Middle frontal gyrus (tissue), 1 donor: ENCODE measurements around the gene UTP15.

Source experiments
- DNase-seq: peaks from one replicate; pipeline ENCODE4 v3.0.0-alpha.2; 2015; ENCODE audit warnings: low spot score; ENCODE audit errors: extremely low spot score

Gene UTP15

DNA sequence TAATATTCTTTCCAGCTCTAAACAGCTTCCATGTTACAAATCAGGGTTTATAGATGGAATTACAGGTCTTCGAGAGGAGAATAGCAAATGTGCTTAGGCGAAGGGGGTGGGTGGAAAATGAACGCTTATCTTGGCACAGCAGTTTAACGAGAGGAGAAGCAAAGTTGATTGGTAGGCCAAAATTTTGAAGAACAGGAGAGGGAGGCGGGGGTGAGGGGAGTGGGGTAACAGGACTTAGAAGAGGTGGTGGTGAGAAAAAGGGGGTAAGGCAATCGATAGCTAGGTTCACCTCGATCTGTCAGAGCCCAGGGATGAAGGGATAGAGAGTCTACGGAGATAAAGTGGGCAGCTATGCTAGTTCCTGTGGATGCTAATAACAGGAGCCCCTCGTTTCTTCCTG, 868 bp upstream of the UTP15 start:
- no peak for DNase-seq

DNA sequence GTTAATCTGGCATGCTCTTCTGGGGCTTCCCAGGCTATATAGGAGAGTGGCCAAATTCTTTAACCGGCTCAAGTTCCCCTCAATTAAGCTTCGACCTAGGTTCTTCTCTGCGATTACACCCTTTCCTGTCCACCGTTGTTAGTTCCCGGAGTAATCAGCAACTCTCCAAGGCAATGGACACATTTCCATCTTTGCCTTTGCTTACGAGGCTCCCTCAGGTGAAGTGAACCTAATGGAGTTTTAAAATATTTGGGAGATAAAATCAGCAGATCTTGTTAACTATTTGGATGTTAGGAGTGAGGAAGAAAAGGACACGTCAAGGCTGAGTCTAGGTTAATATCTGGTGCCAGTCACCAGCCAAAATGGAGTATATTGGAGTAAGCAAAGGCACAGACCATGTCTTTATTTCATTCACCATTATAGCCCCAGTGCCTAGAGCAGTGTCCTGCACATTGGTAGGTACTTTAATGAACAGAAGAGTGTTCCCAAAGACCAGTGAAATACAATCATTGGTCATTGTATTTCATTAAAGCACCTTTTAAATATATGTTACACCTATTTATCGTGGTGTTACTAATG, 515 bp downstream of the UTP15 start:
- DNase-seq: no peak

DNA sequence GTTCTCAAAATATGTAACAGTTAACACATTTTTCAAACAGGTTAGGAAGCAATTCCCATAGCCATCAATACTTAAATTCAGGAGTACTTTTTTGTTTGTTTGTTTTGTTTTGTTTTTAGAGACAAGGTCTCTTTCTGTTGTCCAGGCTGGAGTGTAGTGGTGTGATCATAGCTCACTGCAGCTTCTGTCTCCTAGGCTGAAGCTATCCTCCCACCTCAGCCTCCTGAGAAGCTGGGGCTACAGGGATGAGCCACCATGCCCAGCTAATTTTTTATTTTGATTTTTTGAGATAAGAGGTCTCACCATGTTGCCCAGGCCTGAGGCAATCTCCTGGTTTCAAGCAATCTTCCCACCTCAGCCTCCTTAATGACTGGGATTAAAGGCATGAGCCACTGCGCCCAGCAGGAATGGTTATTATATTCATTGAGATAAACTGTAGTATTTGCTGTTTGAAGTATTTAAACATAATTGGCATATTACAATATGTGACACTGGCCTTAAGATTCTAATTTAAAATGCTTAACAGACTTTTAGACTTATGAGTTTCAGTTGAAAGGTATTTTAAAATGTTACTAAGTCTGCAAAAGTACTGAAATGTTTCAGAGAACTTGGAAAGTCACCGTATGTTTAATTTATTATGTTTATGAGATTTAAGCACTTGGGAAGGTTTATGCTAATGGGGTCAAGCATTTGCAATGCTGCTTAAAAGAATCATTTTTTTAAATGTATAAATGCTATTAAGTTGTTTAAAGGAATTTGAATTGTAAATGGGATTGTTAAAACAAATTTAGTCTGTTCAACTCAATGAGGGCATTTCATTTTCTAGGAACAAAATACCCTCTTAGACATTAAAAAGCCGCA, 17.0 kb downstream of the UTP15 start:
- no peak for DNase-seq

DNA sequence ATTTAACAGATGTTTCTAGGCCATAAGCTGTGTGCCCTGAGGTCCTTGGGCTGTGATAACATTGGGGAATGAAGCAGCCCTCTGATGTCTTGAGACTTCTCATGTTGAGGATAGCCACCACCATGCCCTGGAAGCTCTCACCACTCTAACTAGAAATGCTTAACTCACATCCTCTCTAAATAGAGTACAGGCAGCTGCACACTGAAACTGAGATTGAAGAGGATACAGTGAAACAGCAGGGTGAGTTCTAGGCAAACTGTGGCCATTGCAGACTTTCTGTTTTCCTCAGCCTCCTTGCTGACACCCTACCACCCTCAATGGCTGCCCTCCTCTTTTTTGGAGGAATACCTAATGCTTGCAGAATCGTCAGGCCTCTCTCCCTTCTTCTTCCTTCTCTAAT, 22.4 kb downstream of the UTP15 start:
- DNase-seq: no peak

DNA sequence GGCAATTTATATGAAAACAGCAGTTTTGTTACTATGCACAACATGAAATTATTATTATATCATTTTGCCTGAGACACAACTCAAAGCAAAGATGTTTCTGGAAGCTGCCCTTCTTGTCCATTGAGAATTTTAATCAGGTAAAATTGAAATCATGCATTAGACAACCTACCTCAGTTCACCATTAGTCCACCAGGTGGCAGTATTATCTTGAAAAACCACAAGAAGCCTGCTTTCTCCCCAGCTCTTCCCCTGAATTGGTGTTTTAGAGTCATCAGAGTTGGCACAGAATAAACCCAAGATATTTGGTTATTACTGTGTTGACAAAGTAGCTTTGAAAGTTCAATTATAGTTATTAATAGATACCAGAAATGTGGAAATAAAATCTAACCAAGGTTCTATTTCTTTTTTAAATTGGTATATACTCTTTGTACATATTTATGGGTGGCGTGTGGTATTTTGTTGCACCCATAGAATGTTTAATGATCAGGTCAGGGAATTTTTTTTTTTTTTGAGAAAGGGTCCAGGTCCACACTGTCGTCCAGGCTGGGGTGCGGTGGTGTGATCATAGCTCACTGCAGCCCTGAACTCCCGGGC, 25.7 kb downstream of the UTP15 start:
- peak; percentile 70 for DNase-seq

DNA sequence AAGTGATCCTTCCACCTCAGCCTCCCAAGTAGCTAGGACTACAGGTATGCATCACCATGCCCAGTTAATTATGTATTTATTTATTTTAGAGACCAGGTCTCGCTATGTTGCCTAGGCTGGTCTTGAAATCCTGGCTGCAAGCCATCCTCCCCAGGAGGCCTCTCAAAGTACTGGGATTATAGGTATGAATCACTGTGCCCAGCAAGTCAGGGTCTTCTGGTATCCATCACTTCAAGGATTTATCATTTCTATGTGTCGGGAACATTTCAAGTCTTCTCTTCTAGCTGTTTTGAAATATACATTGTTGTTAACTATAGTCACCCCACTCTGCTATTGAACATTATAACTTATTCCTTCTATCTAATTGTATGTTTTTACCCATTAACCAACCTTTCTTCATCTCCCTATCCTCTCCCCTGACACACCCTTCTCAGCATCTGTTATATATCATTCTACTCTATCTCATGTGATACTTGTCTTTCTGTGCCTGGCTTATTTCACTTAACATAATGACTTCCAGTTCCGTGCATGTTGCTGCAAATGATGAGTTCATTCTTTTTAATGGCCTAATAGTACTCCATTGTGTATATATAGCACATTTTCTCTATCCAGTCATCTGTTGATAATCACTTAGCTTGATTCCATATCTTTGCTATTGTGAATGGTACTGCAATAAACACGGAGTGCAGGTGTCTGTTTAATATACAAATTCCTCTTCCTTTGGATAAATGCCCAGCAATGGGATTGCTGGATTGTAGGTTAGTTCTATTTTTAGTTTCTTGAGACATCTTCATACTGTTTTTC, 26.4 kb downstream of the UTP15 start:
- DNase-seq: no peak

DNA sequence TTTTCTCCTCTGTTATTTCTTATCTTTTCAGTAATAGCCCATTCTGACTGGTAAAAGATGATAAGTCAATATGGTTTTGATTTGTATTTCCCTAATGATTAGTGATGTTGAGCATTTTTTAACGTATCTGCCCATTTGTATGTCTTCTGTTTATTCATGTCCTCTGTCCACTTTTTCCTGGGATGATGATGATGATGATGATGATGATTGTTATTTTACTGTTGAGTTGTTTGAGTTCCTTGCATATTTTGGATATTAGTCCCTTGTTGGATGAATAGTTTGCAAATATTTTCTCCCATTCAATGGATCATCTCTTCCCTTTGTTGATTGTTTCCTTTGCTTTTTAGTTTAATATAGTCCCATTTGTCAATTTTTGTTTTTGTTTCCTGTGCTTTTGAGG, 27.0 kb downstream of the UTP15 start:
- no peak for DNase-seq

DNA sequence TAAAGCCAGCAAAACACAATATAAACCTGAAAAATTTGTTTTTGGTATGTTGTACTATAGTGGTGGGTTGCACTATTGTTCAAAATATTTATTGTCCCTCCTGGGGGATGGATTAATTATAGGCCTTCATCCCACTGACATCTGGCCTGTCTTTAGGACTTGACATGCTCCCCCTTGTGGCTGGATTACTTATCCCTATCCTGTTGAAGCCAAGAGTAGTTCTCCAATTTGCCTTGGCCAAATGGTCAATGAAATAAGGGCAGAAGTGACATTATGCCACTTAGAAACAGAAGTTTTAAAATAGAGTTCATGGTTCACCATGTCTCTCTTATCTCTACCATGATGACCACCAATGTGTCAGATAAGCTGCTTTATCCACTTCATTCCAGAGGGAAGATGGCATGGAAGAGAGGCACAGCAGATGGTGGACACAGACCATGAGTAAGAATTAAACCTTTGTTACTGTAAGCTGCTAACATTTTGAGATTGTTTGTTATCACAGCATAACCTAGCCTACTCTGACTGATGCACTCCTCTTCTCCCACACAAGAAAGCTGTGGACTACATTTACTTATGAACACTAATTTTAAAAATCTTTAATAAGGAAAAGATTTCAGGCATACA, 31.3 kb downstream of the UTP15 start:
- no peak for DNase-seq

DNA sequence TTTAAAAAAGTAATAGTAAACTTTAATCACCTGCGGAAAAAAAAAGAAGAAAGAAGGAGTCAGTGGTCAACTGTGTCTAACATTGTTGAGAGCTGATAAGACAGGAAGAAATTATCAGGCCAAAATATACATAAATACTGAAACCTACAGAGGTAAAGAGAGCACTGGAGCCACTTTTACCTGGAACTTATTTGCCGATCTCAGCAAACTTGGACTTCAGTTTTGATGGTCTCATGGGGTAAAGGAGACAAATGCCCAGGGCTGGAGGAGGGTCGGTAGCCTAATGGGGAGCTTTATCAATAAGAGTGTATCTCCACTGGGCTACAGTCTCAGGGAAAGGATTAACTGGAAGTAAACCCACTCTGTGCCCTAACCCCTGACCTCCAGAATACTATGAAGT, 33.8 kb downstream of the UTP15 start:
- no peak for DNase-seq

DNA sequence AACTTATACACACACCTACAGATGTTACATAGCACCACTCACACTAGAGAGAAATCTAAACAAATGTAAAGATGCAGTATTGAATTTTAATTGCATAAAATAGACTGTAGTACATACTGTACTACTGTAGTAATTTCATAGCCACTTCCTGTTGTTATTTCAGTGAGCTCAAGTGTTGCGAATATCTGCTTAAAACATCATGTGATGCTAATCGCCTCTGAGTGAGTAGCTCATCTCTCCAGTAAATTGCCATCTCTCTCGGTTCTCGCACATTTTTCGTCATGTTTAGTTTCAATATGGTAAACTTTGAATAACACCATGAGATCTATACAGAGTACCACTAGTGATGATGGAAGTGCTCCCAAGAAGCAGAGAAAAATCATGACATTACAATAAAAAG, 38.5 kb downstream of the UTP15 start:
- no peak for DNase-seq

DNA sequence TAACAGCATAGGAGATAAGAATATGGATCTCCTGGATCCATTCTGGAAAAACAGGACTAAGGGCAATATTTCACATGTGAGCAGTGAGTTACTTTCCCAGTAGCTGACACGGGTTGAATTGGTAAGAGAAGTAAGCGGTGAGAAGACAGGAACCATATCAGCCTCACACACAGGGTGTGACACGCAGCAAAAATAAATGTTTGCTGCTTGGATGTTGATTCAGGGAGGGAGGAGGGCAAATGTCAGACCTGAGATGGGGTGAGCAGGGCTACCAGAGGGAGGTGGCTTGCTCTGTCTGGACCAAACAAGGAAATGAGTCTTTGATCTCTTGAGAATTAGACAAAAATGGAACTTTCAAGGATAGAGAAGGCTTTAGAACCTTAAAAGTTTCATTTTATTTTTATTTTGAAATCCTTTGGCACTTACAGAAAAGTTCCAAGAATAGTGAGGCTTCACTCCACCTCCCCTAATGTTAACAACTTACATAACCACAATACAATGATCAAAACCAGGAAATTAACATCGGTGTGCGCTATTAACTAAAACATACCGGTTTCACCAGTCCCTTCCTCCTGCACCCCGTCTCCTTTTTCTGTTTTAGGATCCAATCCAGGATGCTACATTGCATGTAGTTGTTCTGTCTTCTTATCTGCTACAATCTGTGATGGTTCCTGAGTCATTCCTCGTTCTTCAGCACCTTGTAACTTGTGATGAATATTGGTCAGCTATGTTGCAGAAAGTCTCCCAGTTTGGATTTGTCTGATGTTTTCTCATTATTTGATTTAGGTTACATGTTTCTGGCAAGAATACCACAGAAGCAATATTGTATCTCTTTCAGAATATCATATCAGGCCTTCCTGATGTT, 39.9 kb downstream of the UTP15 start:
- DNase-seq: no peak

DNA sequence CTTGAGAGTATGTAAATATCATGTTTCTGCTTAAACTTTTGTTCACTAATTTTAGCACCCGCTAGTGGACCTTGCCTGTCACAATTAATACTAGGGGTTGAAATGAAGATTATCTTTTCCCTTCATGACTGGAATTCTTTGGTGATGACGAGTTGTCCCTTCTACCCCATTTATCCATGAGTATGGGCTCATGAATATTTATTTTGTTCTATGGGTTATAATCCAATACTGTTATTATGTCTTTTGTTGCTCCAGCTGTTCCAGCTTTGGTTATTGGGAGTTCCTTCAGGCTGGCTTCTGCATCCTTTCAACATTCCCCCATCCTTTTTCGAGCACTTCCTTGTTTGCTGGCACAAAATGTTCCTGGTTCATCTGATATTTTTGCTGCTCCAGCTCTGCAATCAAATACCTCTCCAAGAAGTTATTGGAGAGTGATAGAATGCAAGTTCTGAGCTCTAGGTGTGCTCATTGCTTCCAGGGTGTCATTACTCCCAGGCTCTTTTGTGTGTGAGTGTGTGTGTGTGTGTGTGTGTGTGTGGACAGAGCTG, 40.7 kb downstream of the UTP15 start:
- DNase-seq: no peak

DNA sequence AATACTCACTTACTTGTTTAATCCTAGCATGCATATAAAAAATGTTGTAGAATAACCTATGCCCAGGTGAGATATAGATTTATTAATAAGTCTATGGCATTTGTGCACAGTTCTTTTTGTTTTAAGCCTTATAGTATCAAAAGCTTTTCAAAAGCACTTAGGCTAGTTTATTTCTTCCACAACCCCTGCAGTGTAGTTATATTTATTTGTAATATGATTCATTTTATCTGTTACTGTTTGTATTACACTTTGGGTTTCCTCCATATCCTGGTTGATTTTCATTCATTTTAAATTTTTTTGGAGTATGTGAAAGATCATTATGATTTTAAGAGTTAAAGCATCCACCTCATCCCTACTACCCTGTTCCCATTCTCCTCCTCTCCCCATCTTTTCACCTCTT, 41.7 kb downstream of the UTP15 start:
- no peak for DNase-seq

DNA sequence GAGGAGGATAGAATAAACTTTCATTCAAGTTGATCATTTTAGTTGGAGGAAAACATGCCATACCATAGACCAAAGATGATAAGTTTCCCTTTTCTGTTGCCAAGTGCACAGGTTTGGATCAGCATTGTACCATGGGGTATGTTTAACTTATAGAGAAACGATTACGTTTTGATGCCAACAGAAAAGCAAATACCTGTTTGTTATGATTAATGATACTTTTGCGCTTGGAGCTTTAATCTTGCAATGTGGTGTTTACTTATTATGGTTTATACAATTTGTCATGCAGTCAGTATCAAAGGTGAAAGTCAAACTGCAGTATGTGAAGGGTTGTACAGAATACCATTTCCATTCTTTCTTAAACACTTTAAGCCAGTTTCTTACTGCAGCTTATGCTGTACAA, 47.3 kb downstream of the UTP15 start:
- no peak for DNase-seq

DNA sequence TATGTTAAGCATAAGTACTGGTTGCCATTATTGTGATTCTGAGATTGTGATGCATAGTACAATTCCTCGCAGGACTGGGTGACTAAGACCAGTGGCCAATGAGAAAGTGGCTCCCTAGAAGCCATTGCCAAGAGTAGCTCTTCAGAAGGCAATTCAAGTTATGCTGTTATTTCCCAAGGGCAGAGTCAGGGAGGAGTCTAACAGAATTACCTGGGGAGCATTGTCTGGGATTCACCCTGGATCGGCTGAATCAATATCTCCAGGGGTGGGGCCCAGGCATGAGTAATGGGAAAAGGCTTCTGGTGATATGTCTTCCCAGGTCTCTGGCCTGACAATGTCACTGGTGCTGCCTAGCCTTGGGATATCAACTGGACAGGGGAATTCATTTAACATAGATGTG, 49.5 kb downstream of the UTP15 start:
- no peak for DNase-seq

DNA sequence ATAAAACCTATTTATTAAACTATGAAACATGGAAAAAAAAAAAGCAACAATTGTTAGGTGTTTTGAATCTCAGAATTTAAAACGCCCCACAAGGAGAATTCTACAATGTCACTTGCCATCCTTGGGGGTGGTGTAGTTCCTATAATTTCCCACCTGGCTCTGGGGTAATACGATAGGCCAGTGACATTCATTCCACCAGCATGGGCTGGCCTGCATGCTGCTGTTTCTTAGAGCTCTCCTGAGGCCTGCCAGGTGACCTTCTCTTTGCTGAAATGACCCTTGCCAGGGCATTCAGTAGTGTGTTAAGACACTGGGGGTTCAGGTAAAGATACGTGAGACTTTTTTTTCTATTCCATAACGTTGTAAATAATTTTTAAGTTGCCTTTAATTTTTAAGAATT, 50.4 kb downstream of the UTP15 start:
- DNase-seq: no peak

DNA sequence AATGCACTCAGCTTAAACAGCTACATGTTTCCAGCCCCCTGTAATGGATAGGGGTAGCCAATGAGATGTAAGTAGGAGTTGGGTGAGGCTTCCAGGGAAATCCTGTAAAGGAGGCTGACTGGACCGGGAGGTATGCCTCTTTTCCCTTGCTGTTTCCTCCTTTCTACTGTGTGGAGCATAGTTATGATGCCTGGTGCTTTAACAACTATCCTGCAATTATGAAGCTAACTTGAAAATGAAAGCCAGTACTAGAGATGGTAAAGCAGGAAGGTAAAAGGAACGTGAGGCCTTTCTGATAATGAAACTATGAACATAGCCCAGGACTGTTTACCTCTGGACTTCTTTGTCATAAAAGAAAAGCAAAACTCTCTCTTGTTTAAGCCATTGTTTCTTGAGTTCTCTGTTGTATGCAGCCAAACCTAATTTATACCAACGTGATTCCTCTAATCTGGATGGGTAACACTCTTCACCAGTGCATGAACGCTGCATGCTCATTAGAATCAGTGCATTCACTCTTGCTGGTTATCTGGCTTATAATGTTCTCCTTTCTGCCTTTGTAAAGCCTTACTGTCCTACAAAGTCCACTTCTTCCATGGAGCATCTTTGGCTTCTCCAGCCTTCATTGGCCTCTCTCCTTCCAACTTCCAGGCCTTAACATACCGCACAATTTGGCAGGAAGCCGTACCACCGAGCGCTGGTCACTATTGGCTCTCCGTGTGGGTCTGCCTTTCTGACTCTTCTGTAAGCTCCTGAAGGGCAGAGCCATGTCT, 52.2 kb downstream of the UTP15 start:
- no peak for DNase-seq

DNA sequence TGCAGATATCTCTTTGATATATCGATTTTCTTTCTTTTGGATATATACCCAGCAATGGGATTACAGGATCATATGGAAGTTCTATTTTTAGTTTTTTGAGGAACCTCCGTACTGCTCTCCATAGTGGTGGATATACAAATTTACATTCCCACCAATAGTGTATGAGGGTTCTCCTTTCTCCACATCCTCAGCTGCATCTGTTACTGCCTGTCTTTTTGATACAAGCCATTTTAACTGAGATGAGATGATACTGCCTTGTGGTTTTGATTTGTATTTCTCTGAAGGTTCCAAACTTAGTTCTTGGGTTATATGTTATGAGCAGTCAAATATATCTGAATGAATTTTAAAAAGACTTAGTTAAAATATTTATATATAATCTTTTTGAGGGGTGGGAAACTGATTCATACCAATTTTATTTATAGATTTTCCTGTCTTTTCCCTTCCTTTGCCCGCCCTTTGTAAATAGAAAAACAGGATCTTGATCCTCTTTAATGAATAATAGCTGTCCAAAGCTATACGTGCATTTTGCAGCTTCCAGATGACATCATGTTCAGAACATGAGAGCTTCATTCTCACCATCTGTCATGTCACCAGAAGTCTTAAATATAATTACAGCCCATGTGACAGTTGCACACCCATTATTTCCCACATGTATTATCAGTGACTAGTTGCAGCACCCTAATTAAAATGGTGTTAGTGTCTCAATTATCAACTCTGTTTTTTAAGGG, 54.2 kb downstream of the UTP15 start:
- no peak for DNase-seq

DNA sequence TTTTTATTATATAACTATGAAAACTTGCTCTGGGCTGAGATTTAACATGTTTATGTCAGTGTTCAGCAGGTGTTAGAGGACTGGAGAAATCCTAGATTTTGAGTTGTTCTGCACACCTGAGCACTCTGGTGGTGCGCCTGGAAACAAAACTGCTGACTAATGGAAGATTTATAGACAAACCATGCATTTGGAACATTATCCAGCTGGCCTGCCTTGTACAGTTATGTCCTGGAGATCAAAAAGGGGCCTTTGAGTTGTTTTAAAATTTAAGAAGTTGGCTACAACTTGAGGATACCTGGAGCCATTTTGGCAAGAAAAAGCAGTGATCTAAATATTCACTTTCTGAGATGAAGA, 54.8 kb downstream of the UTP15 start:
- no peak for DNase-seq
